GM21423 (cell line): ENCODE results near the gene CDC42BPB.

Experiments
- ATAC-seq: cut with Tn5 transposase; IDR thresholded peaks from one replicate; pipeline ENCODE4 v1.9.1; 2021; ENCODE audit warnings: mild to moderate bottlenecking, moderate library complexity; ENCODE audit not compliant: unreplicated experiment

The CDC42BPB gene, protein sequence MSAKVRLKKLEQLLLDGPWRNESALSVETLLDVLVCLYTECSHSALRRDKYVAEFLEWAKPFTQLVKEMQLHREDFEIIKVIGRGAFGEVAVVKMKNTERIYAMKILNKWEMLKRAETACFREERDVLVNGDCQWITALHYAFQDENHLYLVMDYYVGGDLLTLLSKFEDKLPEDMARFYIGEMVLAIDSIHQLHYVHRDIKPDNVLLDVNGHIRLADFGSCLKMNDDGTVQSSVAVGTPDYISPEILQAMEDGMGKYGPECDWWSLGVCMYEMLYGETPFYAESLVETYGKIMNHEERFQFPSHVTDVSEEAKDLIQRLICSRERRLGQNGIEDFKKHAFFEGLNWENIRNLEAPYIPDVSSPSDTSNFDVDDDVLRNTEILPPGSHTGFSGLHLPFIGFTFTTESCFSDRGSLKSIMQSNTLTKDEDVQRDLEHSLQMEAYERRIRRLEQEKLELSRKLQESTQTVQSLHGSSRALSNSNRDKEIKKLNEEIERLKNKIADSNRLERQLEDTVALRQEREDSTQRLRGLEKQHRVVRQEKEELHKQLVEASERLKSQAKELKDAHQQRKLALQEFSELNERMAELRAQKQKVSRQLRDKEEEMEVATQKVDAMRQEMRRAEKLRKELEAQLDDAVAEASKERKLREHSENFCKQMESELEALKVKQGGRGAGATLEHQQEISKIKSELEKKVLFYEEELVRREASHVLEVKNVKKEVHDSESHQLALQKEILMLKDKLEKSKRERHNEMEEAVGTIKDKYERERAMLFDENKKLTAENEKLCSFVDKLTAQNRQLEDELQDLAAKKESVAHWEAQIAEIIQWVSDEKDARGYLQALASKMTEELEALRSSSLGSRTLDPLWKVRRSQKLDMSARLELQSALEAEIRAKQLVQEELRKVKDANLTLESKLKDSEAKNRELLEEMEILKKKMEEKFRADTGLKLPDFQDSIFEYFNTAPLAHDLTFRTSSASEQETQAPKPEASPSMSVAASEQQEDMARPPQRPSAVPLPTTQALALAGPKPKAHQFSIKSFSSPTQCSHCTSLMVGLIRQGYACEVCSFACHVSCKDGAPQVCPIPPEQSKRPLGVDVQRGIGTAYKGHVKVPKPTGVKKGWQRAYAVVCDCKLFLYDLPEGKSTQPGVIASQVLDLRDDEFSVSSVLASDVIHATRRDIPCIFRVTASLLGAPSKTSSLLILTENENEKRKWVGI (N-terminal part only)

DNA sequence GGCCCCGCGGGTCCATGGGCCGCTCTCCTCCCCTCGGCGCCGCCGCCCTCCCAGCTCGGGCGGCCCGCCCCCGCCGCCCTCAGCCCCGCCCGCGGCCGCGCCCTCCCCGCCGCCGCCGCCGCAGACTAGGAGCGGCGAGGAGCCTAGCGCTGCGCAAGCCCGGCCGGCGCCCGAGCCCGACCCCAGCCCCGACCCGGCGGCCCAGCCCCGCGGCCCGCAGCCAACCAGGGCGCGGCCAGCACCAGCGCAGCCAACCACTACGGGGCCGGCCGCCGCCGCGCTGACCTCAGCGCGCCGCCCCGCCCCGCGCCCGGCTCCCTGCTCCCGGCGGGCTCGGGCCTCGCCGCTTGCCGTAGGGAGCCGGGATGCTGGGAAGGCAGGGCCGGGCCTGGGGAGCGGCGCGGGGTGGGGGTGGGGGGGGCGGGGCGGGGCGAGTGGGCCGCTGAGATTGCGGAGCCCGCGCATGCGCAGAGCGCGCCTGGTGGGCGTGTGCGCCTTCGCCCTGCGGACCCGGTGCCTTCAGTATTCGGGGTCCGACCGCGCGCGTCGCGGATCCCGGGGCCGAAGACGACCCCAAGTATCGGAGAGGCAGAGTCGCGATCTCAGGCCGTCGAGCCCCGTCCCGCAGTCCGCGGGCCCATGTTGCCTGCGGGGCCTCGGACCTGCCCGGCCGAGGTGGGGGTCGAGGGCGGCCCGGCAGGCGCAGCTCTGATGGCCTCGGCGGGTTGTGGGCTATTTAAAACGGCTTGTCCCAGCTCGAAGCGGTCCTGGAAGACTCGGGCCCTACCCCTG, at the start of gene CDC42BPB:
Gene CDC42BPB, minus strand, starts transcription at position 178 of the 792 bp plus-strand sequence. CDS start 376 bp downstream, outside the sequence.
- ATAC-seq = peak; percentile 75

DNA sequence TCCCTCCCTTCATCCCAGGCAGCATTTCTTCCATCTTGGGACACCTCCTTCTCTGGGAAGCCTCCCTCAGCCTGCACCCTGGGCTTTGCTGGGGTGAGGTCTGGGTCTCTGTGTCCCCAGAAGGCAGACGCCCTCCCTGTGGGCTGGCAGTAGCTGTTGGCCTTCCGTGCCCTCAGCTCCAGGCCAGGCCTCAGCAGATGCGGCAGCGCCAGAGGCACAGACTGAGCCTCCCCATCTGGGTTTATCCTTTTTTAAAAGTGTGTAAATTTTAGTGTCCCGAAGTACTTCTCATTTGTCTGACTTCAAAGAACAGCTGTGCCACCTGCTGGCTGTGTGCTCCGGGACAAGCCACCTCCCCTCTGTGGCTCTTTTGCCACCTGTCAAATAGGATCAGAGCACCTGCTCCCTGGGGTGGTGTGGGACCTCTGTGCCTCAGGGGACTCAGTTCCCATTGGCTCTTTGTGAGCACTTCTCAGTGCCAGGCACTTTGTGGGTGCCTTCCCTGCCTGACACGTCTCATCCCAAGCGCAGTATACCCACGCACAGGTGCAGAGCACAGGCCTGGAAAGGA, 48.3 kb upstream of the CDC42BPB start:
- no peak for ATAC-seq

DNA sequence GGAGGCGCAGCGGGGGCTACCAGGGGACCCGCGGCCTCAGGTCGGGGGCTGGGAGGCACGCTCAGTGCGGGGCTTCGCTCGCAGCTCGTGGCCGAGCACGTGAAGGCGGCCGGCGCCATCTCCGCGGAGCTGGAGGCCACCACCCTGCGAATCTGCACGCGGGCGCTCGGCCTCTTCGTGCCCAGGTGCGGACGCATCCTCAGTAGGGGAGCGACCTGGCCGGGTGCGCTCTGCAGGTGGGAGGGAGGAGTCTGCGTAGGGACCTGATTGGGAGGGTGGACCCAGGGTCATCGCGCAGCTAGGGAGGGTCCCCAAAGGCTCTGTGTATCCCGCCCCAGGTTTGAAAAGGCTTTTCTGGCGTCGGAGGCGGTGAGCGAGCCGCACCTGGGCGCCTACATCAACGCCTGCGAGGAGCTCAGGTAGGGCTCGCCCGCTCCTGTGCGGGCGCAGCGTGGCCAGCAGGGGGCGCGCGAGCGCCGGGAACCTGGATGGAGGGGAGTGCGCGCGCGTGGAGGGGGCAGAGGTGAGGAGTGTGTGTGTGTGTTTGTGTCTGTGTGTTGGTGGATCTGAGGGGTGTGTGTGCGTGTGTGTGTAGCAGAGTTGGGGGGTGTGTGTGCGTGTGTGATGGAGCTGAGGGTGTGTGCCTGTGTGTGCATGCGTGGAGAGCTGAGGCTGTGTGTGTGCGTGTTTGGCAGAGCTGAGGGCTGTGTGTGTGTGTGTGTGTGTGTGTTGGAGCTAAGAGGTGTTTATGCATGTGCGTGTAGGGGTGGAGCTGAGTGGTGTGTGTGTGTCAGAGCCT, 47.5 kb upstream of the CDC42BPB start:
- ATAC-seq = no peak

DNA sequence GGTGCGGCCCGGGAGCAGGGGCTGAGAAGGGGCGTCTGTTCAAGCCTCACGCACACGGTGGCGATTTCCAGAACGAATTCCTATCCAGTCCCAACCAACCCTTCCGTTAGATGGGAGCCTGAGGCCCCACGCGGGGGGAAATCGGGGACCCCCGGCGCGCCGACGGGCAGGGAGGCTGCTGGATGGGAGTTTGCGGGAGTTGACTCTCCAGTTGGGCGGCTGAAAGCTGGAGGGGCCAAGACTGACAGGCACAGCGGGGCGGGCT, 47.0 kb upstream of the CDC42BPB start:
- ATAC-seq = no peak

DNA sequence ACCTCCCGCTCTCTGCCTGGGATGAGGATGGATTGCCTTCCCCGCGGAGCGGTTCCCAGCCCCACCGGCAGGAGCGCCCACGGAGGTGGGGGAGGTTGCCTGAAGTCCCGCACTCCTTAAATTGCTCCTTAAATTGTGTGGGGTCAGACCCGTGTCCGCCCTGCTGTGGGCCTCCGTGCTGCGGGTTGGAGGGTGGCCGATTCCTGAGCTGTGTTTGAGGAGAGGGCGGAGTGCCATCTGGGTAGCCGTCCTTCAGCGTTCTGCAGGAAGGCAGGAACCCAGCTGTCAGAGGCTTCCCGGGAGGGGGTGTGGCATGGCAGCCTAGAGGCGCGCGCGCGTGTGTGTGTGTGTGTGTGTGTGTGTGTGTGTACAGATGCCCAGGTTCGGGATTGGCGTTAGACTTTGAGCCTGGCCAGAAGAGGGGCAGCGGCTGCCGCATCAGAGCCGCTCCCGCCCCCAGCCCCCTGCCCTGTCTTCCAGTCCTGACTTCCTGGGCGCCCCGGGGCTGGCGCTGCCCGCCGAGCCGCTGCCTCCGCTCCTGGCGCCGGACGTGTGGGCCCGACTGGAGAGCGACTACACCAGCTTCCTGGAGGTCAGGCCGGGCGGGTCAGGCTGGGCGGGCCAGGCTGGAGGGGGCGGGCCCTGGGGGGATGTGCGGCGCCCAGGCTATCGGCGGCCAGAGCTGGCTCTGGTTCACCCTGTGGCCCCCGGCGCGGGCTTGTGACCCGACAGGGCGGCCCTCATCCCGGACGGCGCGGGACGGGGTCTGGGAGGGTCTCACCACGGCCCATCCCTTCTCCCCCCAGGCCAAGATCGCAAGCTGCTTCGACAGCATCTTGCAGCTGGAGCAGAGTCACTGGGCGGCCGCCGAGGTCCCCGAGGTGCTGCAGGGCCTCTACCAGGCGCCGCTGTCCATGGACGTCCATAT, 46.4 kb upstream of the CDC42BPB start:
- ATAC-seq = no peak

DNA sequence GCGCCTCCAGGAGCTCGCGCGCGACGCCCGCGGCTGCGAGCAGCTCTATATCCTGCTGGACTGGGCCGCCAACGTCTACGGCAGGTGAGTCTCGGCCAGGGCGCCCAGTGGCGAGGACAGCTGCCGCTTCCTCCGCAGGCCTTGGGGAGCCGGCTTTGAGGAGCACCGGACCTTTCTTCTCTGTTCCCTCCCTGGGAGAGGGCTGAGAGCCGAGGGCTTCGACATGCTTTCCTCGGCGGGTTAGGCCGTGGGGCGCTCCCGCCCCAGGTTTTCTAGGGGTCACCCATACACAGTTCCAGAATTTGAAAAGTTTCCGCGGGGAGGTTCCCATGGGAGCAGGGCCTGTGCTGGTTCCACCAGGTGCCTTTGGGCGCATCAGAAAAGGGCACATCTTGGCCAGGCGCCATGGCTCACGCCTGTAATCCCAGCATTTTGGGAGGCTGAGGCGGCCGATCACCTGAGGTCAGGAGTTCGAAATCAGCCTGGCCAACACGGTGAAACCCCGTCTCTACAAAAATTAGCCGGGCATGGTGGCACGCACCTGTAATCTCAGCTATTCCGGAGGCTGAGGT, 45.4 kb upstream of the CDC42BPB start:
- no peak for ATAC-seq

DNA sequence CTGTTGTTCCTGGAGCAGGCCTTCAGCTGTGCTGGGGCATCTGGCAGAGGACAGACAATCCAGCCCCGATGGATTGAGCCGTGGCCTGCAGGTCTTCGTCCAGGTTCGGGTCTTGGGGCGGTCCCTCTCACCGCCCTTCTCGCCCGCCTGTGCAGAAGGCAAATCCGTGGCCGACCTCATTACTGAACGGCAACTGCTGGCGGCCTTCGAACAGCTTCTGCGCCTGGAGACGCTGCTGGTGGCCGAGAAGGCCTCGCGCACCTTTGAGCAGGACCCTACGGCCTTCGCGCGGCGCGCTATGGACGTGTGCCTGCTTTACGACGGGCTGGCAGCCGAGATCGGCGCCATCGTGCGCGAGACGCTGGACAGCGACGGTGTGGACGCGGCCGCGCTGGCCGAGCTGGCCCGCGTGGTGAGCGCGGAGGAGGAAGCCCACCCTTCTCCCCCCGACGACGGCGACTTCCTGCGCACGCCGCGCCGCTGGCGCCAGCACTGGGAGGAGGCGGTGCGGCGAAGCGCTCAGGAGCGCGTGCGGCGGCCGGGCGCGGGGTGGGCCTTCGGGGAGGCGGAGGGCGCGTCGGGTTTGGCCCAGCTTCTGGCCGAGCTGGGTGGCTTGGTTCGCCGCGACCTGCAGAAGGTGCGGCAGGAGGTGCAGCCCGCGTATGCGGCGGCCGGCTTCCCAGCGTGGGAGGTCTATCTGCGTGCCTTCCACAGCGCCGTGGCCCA, 44.8 kb upstream of the CDC42BPB start:
- ATAC-seq = no peak

DNA sequence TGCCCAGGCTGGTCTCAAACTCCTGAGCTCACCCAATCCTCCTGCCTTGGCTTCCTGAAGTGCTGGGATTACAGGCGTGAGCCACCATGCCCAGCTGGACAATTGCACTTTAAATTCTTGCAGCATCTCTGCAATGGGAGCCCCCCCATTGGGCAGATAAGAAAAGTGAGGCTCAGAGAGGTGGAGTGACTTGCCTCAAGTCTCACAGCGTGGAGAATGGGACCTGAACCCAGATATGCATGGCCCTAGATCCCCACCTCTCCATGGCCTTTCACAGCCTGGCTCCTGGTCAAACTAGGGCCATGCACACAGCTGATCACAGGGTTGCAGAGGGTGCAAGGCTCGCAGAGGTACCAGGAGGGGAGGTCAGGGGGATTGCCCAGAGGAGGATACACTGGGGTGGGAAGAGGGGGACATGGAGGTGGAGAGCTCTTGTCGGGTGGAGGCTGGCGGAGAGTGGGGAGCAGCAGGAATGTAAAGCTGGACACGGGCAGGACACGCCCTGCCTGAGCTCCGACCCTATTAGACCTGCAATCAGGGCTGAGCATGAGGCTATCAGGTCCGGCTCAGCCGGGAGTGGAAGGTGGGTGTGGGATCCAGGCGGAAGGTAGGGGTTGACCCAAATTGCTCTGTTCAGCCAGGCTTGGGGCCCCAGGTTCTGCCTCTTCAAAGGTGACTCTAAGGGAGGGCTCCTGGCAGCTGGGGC, 44.1 kb upstream of the CDC42BPB start:
- no peak for ATAC-seq

DNA sequence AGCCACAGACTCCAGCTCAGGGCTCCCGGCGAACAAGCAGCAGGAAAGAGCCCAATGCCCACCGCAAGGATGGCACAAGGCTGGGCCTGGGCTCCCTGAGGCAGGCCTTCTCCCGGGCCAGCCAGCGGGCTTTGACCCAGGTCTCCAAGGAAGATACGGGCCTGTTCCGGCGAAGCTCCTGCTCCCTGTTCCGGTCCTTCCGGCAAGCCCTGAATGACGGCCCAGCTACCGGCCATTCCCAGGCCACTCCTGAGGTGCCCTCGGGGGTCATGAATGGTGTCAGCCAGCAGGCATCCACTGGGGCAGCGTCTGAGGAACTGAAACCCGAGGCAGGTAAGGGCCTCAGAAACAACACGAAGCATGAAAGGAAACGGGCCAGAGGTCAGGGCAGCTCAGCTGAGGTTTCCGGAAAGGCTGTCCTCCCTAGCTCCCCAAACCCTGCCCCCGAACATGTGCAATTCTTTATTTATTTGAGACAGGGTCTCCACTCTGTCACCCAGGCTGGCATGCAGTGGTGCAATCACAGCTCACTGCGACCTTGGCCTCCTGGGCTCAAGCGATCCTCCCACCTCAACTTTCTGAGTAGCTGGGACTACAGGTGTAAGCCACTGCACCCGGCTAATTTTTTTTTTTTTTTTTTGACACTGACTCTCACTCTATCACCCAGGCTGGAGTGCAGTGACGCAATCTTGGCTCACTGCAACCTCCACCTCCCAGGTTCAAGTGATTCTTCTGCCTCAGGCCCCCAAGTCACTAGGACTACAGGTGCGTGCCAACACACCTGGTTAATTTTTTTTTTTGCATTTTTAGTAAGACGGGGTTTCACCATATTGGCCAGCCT, 43.2 kb upstream of the CDC42BPB start:
- ATAC-seq = no peak

DNA sequence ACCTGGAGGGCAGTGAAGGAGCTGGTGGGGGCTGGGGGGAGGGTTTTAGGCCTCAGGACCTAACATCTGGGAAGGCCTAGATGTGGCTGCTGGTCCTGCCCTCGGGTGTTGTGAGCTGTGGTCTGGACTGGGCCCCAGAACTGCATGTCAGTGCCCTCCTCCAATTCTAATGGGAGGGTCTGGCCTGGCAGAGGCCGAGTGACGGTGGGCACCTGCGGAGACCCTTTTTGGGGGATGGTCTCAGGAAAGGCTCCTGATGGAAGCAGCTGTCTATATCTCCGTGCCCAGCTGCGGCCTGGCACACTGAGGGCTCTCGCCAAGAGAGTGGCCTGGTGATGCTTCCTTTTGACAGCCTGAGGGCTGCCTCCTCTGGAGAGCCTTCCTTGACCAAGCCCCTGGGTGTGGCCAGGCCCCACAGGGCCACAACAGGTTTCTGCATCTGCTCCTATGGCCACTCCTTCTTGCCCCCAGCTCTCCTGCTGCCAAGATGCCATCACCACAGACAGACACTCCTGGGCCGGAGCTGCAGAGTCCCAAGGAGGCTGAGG, 42.5 kb upstream of the CDC42BPB start:
- no peak for ATAC-seq

DNA sequence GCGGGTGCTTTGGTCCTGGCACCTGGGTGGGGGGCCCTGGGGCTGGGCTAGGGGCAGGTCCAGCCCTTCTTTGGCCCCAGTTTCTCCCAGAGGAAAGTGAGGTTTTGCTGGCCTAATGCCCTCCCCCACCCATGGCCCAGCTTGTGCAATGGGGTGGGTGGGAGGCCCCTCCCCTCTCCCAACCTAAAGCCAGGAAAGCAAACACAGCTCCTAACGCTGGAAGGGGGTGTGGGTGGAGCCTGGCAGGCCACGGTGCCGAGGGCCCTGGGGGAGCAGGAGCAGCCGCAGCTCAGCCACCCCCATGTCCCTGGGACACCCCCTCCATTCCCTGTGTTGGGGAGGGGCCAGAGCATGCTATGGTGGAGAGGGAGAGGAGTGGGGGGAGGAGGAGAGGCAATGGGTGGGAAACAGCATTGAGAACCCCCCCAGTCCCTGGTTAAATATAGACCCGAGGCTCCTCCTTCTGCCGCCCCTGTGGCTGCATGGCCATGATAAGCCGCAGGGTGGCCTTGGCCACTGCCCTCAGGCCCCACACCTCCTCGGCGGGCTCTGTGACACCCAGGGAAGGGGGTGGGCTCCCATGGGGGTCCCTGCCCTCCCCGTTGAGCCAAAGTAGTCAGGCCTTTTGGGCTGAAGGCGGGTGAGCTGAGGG, 41.9 kb upstream of the CDC42BPB start:
- ATAC-seq = no peak

DNA sequence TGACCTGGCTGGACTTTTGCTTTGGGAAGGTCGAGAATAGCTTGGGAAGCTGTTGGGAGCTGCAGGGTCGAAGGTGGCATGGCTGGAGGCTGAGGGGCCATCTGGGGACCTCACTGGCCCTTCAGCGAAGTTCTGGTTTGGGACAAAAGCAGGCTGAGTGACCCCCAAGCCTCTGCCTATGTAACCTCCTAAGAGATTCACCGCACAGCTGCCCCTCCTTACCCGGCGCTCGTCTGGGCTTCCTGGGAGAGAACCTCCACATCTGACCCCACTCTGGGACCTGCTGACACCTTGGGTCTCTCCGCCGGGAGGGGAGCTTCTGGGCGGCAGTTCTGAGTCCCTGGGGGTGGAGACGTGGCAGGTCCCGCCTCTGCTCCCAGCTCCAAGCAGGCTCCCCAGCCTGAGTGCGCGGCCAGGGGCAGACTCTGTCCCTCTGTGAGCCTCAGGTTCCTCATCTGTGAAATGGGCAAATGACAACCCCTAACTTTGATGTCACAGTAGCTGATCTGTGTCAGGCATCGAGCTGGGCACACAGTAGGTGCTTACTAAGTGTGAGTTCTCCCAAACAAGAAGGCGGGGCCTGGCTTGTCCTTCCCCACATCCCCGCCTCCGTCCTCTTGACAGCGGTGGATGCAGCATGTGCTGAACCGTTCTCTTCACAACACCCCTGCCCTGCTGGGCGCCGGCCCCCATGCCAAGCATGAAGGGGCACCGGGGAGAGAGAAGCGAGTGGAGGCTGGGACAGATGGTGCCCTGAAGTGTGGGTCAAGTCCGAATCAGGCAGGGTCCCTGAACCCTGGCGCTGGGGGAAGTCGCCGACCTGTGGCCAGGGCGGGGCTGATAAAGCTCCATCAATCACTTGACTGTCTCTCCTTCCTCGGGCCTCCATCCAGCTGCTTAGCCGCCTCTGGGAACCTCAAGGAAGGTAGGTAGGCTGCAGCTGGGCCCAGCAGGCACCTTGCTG, 40.9 kb upstream of the CDC42BPB start:
- ATAC-seq = no peak

DNA sequence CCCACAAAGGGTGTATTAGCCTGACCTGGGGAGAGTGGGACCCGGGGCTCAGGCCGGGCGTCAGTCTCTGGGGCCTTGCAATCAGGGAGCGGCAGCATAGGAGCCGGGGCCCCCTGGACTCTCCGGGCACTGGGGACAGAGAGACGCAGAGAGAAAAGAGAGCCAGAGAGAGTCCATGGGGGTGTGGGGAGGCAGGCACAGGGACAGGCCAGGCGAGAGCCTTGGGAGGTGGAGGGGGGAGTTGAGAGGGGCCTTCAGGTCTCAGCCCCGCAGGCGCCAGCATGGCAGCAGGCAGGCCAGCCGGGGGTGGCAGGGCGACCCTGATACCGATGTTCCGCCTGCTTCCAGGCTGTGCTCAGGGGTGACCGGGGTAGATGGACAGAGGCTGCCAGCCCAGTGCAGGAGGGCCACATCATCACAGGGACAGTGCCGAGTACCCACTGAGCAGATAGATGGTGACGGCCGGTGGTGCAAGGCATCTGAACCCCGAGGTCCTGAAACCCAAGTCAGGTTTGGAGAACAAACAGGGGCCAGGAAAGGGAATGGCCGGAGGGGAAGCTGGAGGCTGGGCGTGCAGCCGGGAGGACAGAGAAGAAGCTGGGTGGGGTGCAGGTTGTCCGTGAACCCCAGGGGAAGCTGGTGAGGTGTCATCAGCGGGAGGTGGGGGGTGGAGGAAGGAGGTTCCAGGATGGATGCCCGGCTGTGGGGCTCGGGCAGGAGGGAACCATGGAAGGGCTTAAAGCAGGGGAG, 40.1 kb upstream of the CDC42BPB start:
- ATAC-seq = no peak
